Measurements from ENCODE around the gene EPHB1.

Gene EPHB1

GRCh38 chr3:134813618-134814017 is 18.6 kb downstream of the EPHB1 start:
- DNase-seq (ENCODE audit: low read depth, low spot score) = no peak
- in situ Hi-C loops (cut with HindIII; ENCODE audit: low sequenced_read_pairs) = no loop called here
- H3K4me3 ChIP-seq (ENCODE audit: low read depth, low read length) = no peak overlapping the region
- TF ChIP-seq, protein P1, sequence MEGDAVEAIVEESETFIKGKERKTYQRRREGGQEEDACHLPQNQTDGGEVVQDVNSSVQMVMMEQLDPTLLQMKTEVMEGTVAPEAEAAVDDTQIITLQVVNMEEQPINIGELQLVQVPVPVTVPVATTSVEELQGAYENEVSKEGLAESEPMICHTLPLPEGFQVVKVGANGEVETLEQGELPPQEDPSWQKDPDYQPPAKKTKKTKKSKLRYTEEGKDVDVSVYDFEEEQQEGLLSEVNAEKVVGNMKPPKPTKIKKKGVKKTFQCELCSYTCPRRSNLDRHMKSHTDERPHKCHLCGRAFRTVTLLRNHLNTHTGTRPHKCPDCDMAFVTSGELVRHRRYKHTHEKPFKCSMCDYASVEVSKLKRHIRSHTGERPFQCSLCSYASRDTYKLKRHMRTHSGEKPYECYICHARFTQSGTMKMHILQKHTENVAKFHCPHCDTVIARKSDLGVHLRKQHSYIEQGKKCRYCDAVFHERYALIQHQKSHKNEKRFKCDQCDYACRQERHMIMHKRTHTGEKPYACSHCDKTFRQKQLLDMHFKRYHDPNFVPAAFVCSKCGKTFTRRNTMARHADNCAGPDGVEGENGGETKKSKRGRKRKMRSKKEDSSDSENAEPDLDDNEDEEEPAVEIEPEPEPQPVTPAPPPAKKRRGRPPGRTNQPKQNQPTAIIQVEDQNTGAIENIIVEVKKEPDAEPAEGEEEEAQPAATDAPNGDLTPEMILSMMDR (IDR thresholded peaks at IDR 0.05; ENCODE audit: low read depth, low read length) = no peak

DNA sequence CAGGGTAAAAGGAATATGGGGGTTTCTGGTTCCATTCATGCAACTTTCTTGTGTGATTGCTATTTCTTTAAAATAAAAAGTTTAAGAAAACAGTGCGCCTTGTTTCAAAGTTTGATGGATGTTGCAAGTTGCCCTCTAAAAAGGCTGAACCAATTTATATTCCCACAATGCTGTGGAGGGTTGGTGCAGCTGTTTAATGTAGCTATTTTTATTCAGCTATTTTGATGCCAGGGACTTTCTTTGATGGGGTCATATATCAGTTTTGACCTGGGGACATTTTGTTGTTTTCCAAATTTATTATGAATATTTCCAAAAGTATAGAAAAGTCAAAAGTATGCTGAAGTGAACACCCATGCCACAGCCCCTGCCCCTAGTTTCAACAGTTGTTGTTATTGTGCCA is 20.5 kb downstream of the EPHB1 start:
- H3K4me3 ChIP-seq (ENCODE audit: low read depth, low read length) = no peak overlapping the region
- no peak for DNase-seq (ENCODE audit: low read depth, low spot score)
- TF ChIP-seq, protein P1 (IDR thresholded peaks at IDR 0.05; ENCODE audit: low read depth, low read length) = no peak
- in situ Hi-C loops (cut with HindIII; ENCODE audit: low sequenced_read_pairs) = no loop called here

- TF ChIP-seq, protein P1 (IDR thresholded peaks at IDR 0.05; ENCODE audit: low read depth, low read length) = no peak
- DNase-seq (ENCODE audit: low read depth, low spot score) = no peak
- no peak overlapping the region for H3K4me3 ChIP-seq (ENCODE audit: low read depth, low read length)
- in situ Hi-C loops (cut with HindIII; ENCODE audit: low sequenced_read_pairs) = no loop called here
Measured at GRCh38 chr3:134816623-134817022, 21.6 kb downstream of the EPHB1 start.

- H3K4me3 ChIP-seq (ENCODE audit: low read depth, low read length) = no peak overlapping the region
- TF ChIP-seq, protein P1 (IDR thresholded peaks at IDR 0.05; ENCODE audit: low read depth, low read length) = no peak
- in situ Hi-C loops (cut with HindIII; ENCODE audit: low sequenced_read_pairs) = no loop called here
- no peak for DNase-seq (ENCODE audit: low read depth, low spot score)
Measured at GRCh38 chr3:134817297-134817696, 22.2 kb downstream of the EPHB1 start.

GRCh38 chr3:134820994-134821393 is 25.9 kb downstream of the EPHB1 start:
- no peak for DNase-seq (ENCODE audit: low read depth, low spot score)
- in situ Hi-C loops (cut with HindIII; ENCODE audit: low sequenced_read_pairs) = no loop called here
- TF ChIP-seq, protein P1 (IDR thresholded peaks at IDR 0.05; ENCODE audit: low read depth, low read length) = no peak
- no peak overlapping the region for H3K4me3 ChIP-seq (ENCODE audit: low read depth, low read length)

- TF ChIP-seq, protein P1 (IDR thresholded peaks at IDR 0.05; ENCODE audit: low read depth, low read length) = no peak
- in situ Hi-C loops (cut with HindIII; ENCODE audit: low sequenced_read_pairs) = no loop called here
- DNase-seq (ENCODE audit: low read depth, low spot score) = no peak
- H3K4me3 ChIP-seq (ENCODE audit: low read depth, low read length) = no peak overlapping the region
Measured at GRCh38 chr3:134822090-134822489, 27.0 kb downstream of the EPHB1 start.

DNA sequence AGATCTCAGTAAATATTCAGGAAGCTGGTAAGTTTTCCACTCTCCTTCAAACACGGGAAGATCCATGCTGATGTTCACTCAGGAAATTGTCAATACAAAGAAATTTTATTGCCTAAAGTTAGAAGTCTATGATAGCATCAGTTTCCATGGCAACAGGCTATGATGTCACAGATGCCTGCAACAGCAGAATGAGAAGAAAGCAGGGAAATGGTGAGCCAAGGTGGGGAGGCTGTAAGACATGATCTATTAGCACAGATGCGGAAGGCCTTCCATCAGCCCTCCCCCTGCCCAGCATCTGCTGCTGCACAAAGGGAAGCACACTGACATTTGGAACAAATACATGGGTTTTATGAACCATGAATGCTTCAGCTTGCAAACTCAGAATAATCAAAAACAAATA is 28.6 kb downstream of the EPHB1 start:
- no peak for DNase-seq (ENCODE audit: low read depth, low spot score)
- TF ChIP-seq, protein P1 (IDR thresholded peaks at IDR 0.05; ENCODE audit: low read depth, low read length) = no peak
- H3K4me3 ChIP-seq (ENCODE audit: low read depth, low read length) = no peak overlapping the region
- in situ Hi-C loops (cut with HindIII; ENCODE audit: low sequenced_read_pairs) = no loop called here

Measured in astrocyte of the spinal cord (primary cell).